K562 (cell line): Measurements from ENCODE around the gene SYMPK. TPM values are rescaled to one million over a fixed set of nuclear protein-coding genes. Genes with fewer than 3 reads are reported as not detected.
A peak's percentile ranks its signal among the peaks of the same experiment; 100 is the strongest.

Experiments
- ATF7 ChIP-seq: fragments of 450-650 bp; IDR thresholded peaks from 2 replicates; pipeline ENCODE4 v1.7.1; 2014; ENCODE audit warnings: mild to moderate bottlenecking, moderate library complexity
- CBFA2T3 ChIP-seq: fragments of 450-650 bp; IDR thresholded peaks from 2 replicates; pipeline ENCODE4 v1.6.1; 2017
- CREB1 ChIP-seq, 2 experiments: sonication (generic) in 1 of 2; formaldehyde crosslinking in 1 of 2; IDR thresholded peaks; 2 replicates each; pipeline versions ENCODE4 v1.6.1 to v1.8.0; 2012 to 2022; ENCODE audit warnings: inconsistent platforms in 1 of 2, mild to moderate bottlenecking in 1 of 2, missing genetic modification reagents in 1 of 2, moderate library complexity in 1 of 2
- ETV6 ChIP-seq, 3 experiments: fragments of 150-350 bp in 1 of 3; sonication (generic) in 1 of 3; formaldehyde crosslinking in 1 of 3; IDR thresholded peaks; 2 replicates each; pipeline versions ENCODE4 v1.6.1 to v1.8.0; 2014 to 2022; ENCODE audit warnings: borderline replicate concordance in 2 of 3, low read depth in 2 of 3, antibody characterized with exemption in 1 of 3, low read length in 1 of 3, mild to moderate bottlenecking in 1 of 3, missing genetic modification reagents in 1 of 3
- HMGN3 ChIP-seq: IDR thresholded peaks from 2 replicates; pipeline ENCODE4 v1.6.1; 2011; ENCODE audit warnings: borderline replicate concordance, low read depth, mild to moderate bottlenecking, mixed read lengths, low read length; ENCODE audit not compliant: insufficient read length; ENCODE audit errors: extremely low read depth
- ILF3 ChIP-seq: fragments of 450-650 bp; IDR thresholded peaks from 2 replicates; pipeline ENCODE4 v1.6.1; 2018; ENCODE audit warnings: antibody characterized with exemption, mild to moderate bottlenecking, moderate library complexity, borderline replicate concordance
- KDM5B ChIP-seq: fragments of 200-600 bp; sonication (generic); IDR thresholded peaks from 2 replicates; pipeline ENCODE4 v1.6.1; 2012; ENCODE audit warnings: low read depth, mild to moderate bottlenecking, moderate library complexity, low read length, control low read depth, inconsistent platforms; ENCODE audit not compliant: insufficient replicate concordance
- MTA1 ChIP-seq: fragments of 450-650 bp; IDR thresholded peaks from 2 replicates; pipeline ENCODE4 v1.6.1; 2017; ENCODE audit warnings: borderline replicate concordance
- NR1H2 ChIP-seq: sonication (generic); formaldehyde crosslinking; IDR thresholded peaks from 2 replicates; pipeline ENCODE4 v1.4.0; 2020; ENCODE audit warnings: mild to moderate bottlenecking, missing genetic modification reagents
- OTX1 ChIP-seq: fragments of 450-650 bp; formaldehyde crosslinking; IDR thresholded peaks from 2 replicates; pipeline ENCODE4 v1.4.0; 2022; ENCODE audit warnings: mild to moderate bottlenecking
- STAT6 ChIP-seq: sonication (generic); formaldehyde crosslinking; IDR thresholded peaks from 2 replicates; pipeline ENCODE4 v1.8.1; 2023; ENCODE audit warnings: mild to moderate bottlenecking, missing genetic modification reagents
- TOE1 ChIP-seq, 2 experiments: fragments of 450-650 bp in 1 of 2; sonication (generic) in 1 of 2; formaldehyde crosslinking in 1 of 2; IDR thresholded peaks; 2 replicates each; pipeline versions ENCODE4 v1.7.1 to v1.8.0; 2016 to 2022; ENCODE audit warnings: borderline replicate concordance in 2 of 2, mild to moderate bottlenecking in 2 of 2, antibody characterized with exemption in 1 of 2, inconsistent platforms in 1 of 2, low read depth in 1 of 2, missing genetic modification reagents in 1 of 2, moderate library complexity in 1 of 2
- TRIM24 ChIP-seq, 2 experiments: fragments of 450-650 bp; IDR thresholded peaks; 2 replicates each; pipeline ENCODE4 v1.6.1; 2016
- ZFP36 ChIP-seq: fragments of 150-350 bp; IDR thresholded peaks from 2 replicates; pipeline ENCODE4 v1.6.1; 2018; ENCODE audit warnings: low read length, low read depth; ENCODE audit not compliant: partially characterized antibody
- ZNF316 ChIP-seq: fragments of 450-650 bp; IDR thresholded peaks from 2 replicates; pipeline ENCODE4 v1.6.1; 2016
- polyA plus RNA-seq, 8 experiments: library from polyadenylated mRNA; depleted of rRNA in 4 of 8; stranded (reverse) in 5 of 8; unstranded in 3 of 8; fragments of >200 nt; fragmentation: Nextera tagmentation in 2 of 8; fragmentation: Illumina TruSeq in 1 of 8; extraction: Ambion mirVana in 2 of 8; extraction: Trizol in 1 of 8; gene quantifications; 2 replicates each; pipeline versions ENCODE4 v1.2.1 to v1.2.3, GENCODE V29; 2011 to 2014; ENCODE audit warnings: inconsistent platforms in 1 of 8, missing spikeins in 1 of 8
- total RNA-seq, 7 experiments: library from RNA; depleted of rRNA in 6 of 7; stranded (reverse); fragments of >200 nt in 6 of 7; fragmentation: Illumina TruSeq in 2 of 7; extraction: Trizol in 2 of 7; gene quantifications; 2 replicates each; pipeline versions ENCODE4 v1.2.1 to v1.2.3, GENCODE V29; 2011 to 2021; ENCODE audit warnings: low replicate concordance in 1 of 7
- TF ChIP-seq, protein P1 (sequence below): fragments of 450-650 bp; formaldehyde crosslinking; IDR thresholded peaks from 2 replicates; pipeline ENCODE4 v1.4.0; 2022; ENCODE audit warnings: missing genetic modification characterization
- TF ChIP-seq, protein P2 (sequence below): sonication (generic); formaldehyde crosslinking; IDR thresholded peaks from 2 replicates; pipeline ENCODE4 v1.8.0; 2022; ENCODE audit warnings: mild to moderate bottlenecking, missing genetic modification reagents

The SYMPK gene
- total and polyA plus RNA-seq, 9 of the 15 experiments (the other 6 are each of a cell fraction or from before 2014, with no cell fraction given): 0.73 to 95.5 (median 58.4) TPM

DNA sequence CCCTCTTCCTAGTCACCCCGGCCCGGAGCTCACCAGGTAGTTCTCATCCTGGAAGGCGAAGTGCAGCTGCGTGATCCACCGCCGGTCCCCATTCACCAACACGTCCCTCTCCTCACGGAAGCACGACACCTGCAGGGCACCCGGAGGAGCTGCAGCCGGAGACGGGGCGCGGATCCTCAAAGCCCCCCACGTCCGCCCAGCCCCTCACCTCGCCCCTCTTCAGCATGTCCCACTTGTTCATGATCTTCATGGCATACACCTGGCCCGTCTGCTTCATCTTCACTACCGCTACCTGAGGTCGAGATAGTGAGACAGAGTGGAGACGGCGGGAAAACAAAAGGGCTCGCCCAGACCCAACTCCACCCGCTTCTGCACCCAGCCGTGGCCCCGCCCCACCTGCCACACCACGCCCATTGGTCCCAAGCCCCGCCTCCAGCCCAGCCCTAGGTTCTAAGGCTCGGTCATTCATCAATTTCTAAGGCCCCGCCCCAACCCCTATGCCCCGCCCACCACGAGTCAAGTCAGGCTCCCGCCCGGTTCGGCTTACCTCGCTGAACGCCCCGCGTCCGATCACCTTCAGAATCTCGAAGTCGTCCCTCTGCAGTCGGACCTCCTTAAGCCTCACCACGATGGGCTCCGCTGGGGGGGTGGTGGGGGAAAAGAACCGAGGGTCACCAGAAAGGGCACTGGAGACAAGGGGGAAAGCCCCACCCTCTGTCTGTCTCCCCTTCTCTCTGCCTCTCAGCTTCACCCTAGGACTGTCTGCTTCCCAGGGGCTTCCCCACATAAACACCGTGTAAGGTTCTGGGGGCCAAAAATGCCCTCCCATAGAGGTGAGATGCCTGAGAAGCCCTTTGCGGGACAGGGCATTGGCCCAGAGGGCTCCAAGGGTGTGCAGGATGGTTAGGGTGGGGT is 83.5 kb downstream of the SYMPK start (continued):
- TF ChIP-seq ILF3: no peak
- TF ChIP-seq, protein P1, sequence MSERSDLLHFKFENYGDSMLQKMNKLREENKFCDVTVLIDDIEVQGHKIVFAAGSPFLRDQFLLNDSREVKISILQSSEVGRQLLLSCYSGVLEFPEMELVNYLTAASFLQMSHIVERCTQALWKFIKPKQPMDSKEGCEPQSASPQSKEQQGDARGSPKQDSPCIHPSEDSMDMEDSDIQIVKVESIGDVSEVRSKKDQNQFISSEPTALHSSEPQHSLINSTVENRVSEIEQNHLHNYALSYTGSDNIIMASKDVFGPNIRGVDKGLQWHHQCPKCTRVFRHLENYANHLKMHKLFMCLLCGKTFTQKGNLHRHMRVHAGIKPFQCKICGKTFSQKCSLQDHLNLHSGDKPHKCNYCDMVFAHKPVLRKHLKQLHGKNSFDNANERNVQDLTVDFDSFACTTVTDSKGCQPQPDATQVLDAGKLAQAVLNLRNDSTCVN (CRISPR knock-in tag): 0 out of 2 replicates have a peak, but pooled peaks have one; percentile 13
- peak; percentile 17 for TF ChIP-seq ZFP36
- TF ChIP-seq, protein P2, sequence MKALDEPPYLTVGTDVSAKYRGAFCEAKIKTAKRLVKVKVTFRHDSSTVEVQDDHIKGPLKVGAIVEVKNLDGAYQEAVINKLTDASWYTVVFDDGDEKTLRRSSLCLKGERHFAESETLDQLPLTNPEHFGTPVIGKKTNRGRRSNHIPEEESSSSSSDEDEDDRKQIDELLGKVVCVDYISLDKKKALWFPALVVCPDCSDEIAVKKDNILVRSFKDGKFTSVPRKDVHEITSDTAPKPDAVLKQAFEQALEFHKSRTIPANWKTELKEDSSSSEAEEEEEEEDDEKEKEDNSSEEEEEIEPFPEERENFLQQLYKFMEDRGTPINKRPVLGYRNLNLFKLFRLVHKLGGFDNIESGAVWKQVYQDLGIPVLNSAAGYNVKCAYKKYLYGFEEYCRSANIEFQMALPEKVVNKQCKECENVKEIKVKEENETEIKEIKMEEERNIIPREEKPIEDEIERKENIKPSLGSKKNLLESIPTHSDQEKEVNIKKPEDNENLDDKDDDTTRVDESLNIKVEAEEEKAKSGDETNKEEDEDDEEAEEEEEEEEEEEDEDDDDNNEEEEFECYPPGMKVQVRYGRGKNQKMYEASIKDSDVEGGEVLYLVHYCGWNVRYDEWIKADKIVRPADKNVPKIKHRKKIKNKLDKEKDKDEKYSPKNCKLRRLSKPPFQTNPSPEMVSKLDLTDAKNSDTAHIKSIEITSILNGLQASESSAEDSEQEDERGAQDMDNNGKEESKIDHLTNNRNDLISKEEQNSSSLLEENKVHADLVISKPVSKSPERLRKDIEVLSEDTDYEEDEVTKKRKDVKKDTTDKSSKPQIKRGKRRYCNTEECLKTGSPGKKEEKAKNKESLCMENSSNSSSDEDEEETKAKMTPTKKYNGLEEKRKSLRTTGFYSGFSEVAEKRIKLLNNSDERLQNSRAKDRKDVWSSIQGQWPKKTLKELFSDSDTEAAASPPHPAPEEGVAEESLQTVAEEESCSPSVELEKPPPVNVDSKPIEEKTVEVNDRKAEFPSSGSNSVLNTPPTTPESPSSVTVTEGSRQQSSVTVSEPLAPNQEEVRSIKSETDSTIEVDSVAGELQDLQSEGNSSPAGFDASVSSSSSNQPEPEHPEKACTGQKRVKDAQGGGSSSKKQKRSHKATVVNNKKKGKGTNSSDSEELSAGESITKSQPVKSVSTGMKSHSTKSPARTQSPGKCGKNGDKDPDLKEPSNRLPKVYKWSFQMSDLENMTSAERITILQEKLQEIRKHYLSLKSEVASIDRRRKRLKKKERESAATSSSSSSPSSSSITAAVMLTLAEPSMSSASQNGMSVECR (CRISPR knock-in tag): no peak
- peak; percentile 39; the same call in 1 of the 2 replicates for TF ChIP-seq CREB1 (IDR thresholded peaks at IDR 0.05)
- TF ChIP-seq CREB1 (CRISPR knock-in tag; IDR thresholded peaks at IDR 0.05): peak; percentile 42; the same call in 1 of the 2 replicates
- peak in 1 of 2 experiments; percentile 45; a peak in 1 of 4 replicates for TF ChIP-seq TRIM24 (IDR thresholded peaks at IDR 0.05)
- no peak for TF ChIP-seq ZNF316
- no peak for TF ChIP-seq ETV6 (IDR thresholded peaks at IDR 0.05; ENCODE audit: borderline replicate concordance in 1 of 2, low read depth in 2 of 2, low read length in 1 of 2)
- TF ChIP-seq ETV6 (CRISPR knock-in tag; IDR thresholded peaks at IDR 0.05; ENCODE audit: borderline replicate concordance): no peak
- no peak for TF ChIP-seq NR1H2
- TF ChIP-seq OTX1 (CRISPR knock-in tag): peak; percentile 67; the same call in 1 of the 2 replicates
- peak; percentile 31 for TF ChIP-seq KDM5B
- TF ChIP-seq MTA1: no peak
- TF ChIP-seq HMGN3: peak; percentile 72
- peak; percentile 61; the same call in 1 of the 2 replicates for TF ChIP-seq TOE1 (IDR thresholded peaks at IDR 0.05; ENCODE audit: borderline replicate concordance)
- TF ChIP-seq TOE1 (CRISPR knock-in tag; IDR thresholded peaks at IDR 0.05; ENCODE audit: borderline replicate concordance, low read depth): no peak
- TF ChIP-seq CBFA2T3: no peak
- 0 out of 2 replicates have a peak, but pooled peaks have one; percentile 35 for TF ChIP-seq STAT6 (CRISPR knock-in tag)
- TF ChIP-seq ATF7: peak; percentile 26; the same call in 1 of the 2 replicates
